Muscle layer of colon (tissue), 2 donors: Measurements from ENCODE around the gene CRYBB2.
"Not testable (repeated sequence)": the region's sequence is repeated elsewhere in the genome, so short reads cannot be mapped to it uniquely, and the experiment has no call there.

Source experiments
- H3K27ac ChIP-seq: one replicate; pipeline ENCODE4 v1.7.0; 2013; ENCODE audit warnings: low read depth, mild to moderate bottlenecking, low read length, moderate library complexity
- H3K27me3 ChIP-seq, 2 donors: one replicate each; pipeline ENCODE4 v1.7.0; 2013; ENCODE audit warnings: low read length in 2 of 2, mild to moderate bottlenecking in 2 of 2; ENCODE audit not compliant: insufficient read depth in 2 of 2, control insufficient read depth in 1 of 2
- H3K36me3 ChIP-seq: one replicate; pipeline ENCODE4 v1.7.0; 2013; ENCODE audit warnings: mild to moderate bottlenecking, low read length; ENCODE audit not compliant: insufficient read depth
- H3K4me1 ChIP-seq: one replicate; pipeline ENCODE4 v1.7.0; 2013; ENCODE audit warnings: mild to moderate bottlenecking, low read length; ENCODE audit not compliant: insufficient read depth
- H3K4me3 ChIP-seq, 2 donors: one replicate each; pipeline ENCODE4 v1.7.0; 2013; ENCODE audit warnings: low read length in 2 of 2, low read depth in 1 of 2, mild to moderate bottlenecking in 1 of 2, moderate library complexity in 1 of 2
- H3K9ac ChIP-seq: one replicate; pipeline ENCODE4 v1.7.0; 2013; ENCODE audit warnings: low read length
- H3K9me3 ChIP-seq: one replicate; pipeline ENCODE4 v1.7.0; 2013; ENCODE audit warnings: mild to moderate bottlenecking, low read length
- donor health status: abdominal sarcoma.
- donor health status: Adenocarcinoma of cecum.

CRYBB2 gene

GRCh38 chr22:25213221-25213620, 6.2 kb upstream of the CRYBB2 start:
- Histone ChIP-seq H3K27me3 (no peaks in the 10 kb centered on the region), H3K4me1 (no peaks in the 10 kb centered on the region), H3K4me3 (no peak overlapping the region)

GRCh38 chr22:25216230-25216629, 3.2 kb upstream of the CRYBB2 start:
- no peak overlapping the region for H3K9ac ChIP-seq
- H3K27me3 ChIP-seq, result no peaks in the 10 kb centered on the region
- peaks cover 4% of the 10 kb centered on the region for H3K9me3 ChIP-seq
- no peak overlapping the region for H3K4me3 ChIP-seq
- no peaks in the 10 kb centered on the region for H3K36me3 ChIP-seq
- no peak overlapping the region for H3K27ac ChIP-seq
- no peaks in the 10 kb centered on the region for H3K4me1 ChIP-seq

More at GRCh38 chr22:25213221-25213620, 6.2 kb upstream of the CRYBB2 start:
- peaks cover 4% of the 10 kb centered on the region for H3K9me3 ChIP-seq
- no peak overlapping the region for H3K9ac ChIP-seq
- H3K36me3 ChIP-seq, result no peaks in the 10 kb centered on the region
- no peak overlapping the region for H3K27ac ChIP-seq

GRCh38 chr22:25219948-25220442, 556 bp downstream of the CRYBB2 start:
- Histone ChIP-seq H3K9me3 (no peaks in the 10 kb centered on the region), H3K4me3 (no peak overlapping the region), H3K36me3 (no peaks in the 10 kb centered on the region), H3K9ac (no peak overlapping the region), H3K27ac (no peak overlapping the region), H3K27me3 (no peaks in the 10 kb centered on the region), H3K4me1 (no peaks in the 10 kb centered on the region)

- Histone ChIP-seq H3K27ac (no peak overlapping the region), H3K9ac (no peak overlapping the region), H3K36me3 (no peaks in the 10 kb centered on the region), H3K4me3 (no peak overlapping the region), H3K4me1 (no peaks in the 10 kb centered on the region), H3K27me3 (no peaks in the 10 kb centered on the region), H3K9me3 (no peaks in the 10 kb centered on the region)
Observed at GRCh38 chr22:25221790-25222189, 2.4 kb downstream of the CRYBB2 start.

GRCh38 chr22:25223269-25223850, 3.9 kb downstream of the CRYBB2 start:
- Histone ChIP-seq H3K4me1 (no peaks in the 10 kb centered on the region), H3K27me3 (no peaks in the 10 kb centered on the region), H3K27ac (no peak overlapping the region), H3K9me3 (no peaks in the 10 kb centered on the region), H3K4me3 (no peak overlapping the region), H3K9ac (no peak overlapping the region), H3K36me3 (no peaks in the 10 kb centered on the region)

GRCh38 chr22:25228822-25229221, 9.4 kb downstream of the CRYBB2 start:
- Histone ChIP-seq H3K4me1 (no peaks in the 10 kb centered on the region), H3K36me3 (no peaks in the 10 kb centered on the region), H3K27me3 (peaks cover 0 to 4% of the 10 kb centered on the region in 2 donors), H3K9ac (no peak overlapping the region), H3K9me3 (no peaks in the 10 kb centered on the region), H3K4me3 (no peak overlapping the region), H3K27ac (no peak overlapping the region)

- H3K27ac ChIP-seq, H3K9ac ChIP-seq, H3K4me3 ChIP-seq, H3K36me3 ChIP-seq, H3K4me1 ChIP-seq, H3K9me3 ChIP-seq: not testable (repeated sequence)
- peaks cover 0 to 12% of the 10 kb centered on the region in 2 donors for H3K27me3 ChIP-seq
Observed at GRCh38 chr22:25230760-25231159, 11.3 kb downstream of the CRYBB2 start.

GRCh38 chr22:25232301-25232700, 12.9 kb downstream of the CRYBB2 start:
- no peaks in the 10 kb centered on the region for H3K4me1 ChIP-seq
- no peak overlapping the region for H3K27ac ChIP-seq
- H3K27me3 ChIP-seq, result peaks cover 6 to 25% of the 10 kb centered on the region in 2 donors
- no peak overlapping the region for H3K9ac ChIP-seq
- H3K9me3 ChIP-seq, result no peaks in the 10 kb centered on the region
- no peak overlapping the region for H3K4me3 ChIP-seq
- no peaks in the 10 kb centered on the region for H3K36me3 ChIP-seq

GRCh38 chr22:25233706-25234105, 14.3 kb downstream of the CRYBB2 start:
- H3K9ac ChIP-seq, H3K9me3 ChIP-seq, H3K36me3 ChIP-seq, H3K4me1 ChIP-seq, H3K27ac ChIP-seq, H3K4me3 ChIP-seq: not testable (repeated sequence)
- H3K27me3 ChIP-seq, result peaks cover 6 to 28% of the 10 kb centered on the region in 2 donors

- Histone ChIP-seq H3K9ac (no peak overlapping the region), H3K27ac (no peak overlapping the region), H3K36me3 (no peaks in the 10 kb centered on the region), H3K27me3 (peaks cover 6 to 28% of the 10 kb centered on the region in 2 donors), H3K4me3 (no peak overlapping the region), H3K4me1 (no peaks in the 10 kb centered on the region), H3K9me3 (no peaks in the 10 kb centered on the region)
Observed at GRCh38 chr22:25235547-25236290, 16.3 kb downstream of the CRYBB2 start.

GRCh38 chr22:25236417-25236816, 17.0 kb downstream of the CRYBB2 start:
- Histone ChIP-seq H3K4me1 (no peaks in the 10 kb centered on the region), H3K9me3 (no peaks in the 10 kb centered on the region), H3K27me3 (peaks cover 6 to 28% of the 10 kb centered on the region in 2 donors), H3K36me3 (no peaks in the 10 kb centered on the region), H3K9ac (no peak overlapping the region), H3K27ac (no peak overlapping the region), H3K4me3 (no peak overlapping the region)

- peaks cover 6 to 28% of the 10 kb centered on the region in 2 donors for H3K27me3 ChIP-seq
Observed at GRCh38 chr22:25237503-25237902, 18.1 kb downstream of the CRYBB2 start.

More at GRCh38 chr22:25237503-25237902, 18.1 kb downstream of the CRYBB2 start:
- Histone ChIP-seq H3K9me3 (no peaks in the 10 kb centered on the region), H3K9ac (no peak overlapping the region), H3K36me3 (no peaks in the 10 kb centered on the region), H3K27ac (no peak overlapping the region), H3K4me1 (no peaks in the 10 kb centered on the region), H3K4me3 (no peak overlapping the region)
